HG03354 (cell line): ENCODE measurements around the gene PSTPIP1.
A peak's percentile ranks its signal among the peaks of the same experiment; 100 is the strongest.

Experiments
- ATAC-seq: cut with Tn5 transposase; IDR thresholded peaks from one replicate; pipeline ENCODE4 v1.9.1; 2021; ENCODE audit warnings: mild to moderate bottlenecking; ENCODE audit not compliant: unreplicated experiment, poor library complexity, severe bottlenecking

PSTPIP1 gene

GRCh38 chr15:76996076-76996525 is 1.2 kb downstream of the PSTPIP1 start:
- ATAC-seq = no peak

- no peak for ATAC-seq
Observed at GRCh38 chr15:76996526-76997401, 1.8 kb downstream of the PSTPIP1 start.

- no peak for ATAC-seq
Observed at GRCh38 chr15:76998663-76999285, 3.8 kb downstream of the PSTPIP1 start.

- ATAC-seq = no peak
Observed at GRCh38 chr15:76999996-77000395, 5.1 kb downstream of the PSTPIP1 start.

GRCh38 chr15:77001351-77001750 is 6.4 kb downstream of the PSTPIP1 start:
- ATAC-seq = no peak

GRCh38 chr15:77001966-77002365 is 7.0 kb downstream of the PSTPIP1 start:
- ATAC-seq = no peak

GRCh38 chr15:77002436-77002835 is 7.5 kb downstream of the PSTPIP1 start:
- no peak for ATAC-seq

GRCh38 chr15:77002954-77003912 is 8.3 kb downstream of the PSTPIP1 start:
- ATAC-seq = peak; percentile 73

- ATAC-seq = no peak
Observed at GRCh38 chr15:77004189-77004588, 9.3 kb downstream of the PSTPIP1 start.

GRCh38 chr15:77009176-77009575 is 14.2 kb downstream of the PSTPIP1 start:
- no peak for ATAC-seq

GRCh38 chr15:77009646-77010311 is 14.9 kb downstream of the PSTPIP1 start:
- ATAC-seq = no peak

- ATAC-seq = no peak
Observed at GRCh38 chr15:77010312-77010686, 15.4 kb downstream of the PSTPIP1 start.

- no peak for ATAC-seq
Observed at GRCh38 chr15:77010857-77011256, 15.9 kb downstream of the PSTPIP1 start.

- ATAC-seq = no peak
Observed at GRCh38 chr15:77012117-77012712, 17.3 kb downstream of the PSTPIP1 start.

GRCh38 chr15:77012868-77013267 is 17.9 kb downstream of the PSTPIP1 start:
- no peak for ATAC-seq

- peak; percentile 68 for ATAC-seq
Observed at GRCh38 chr15:77013776-77014131, 18.8 kb downstream of the PSTPIP1 start.

- ATAC-seq = peak; percentile 51
Observed at GRCh38 chr15:77014132-77015081, 19.5 kb downstream of the PSTPIP1 start.

GRCh38 chr15:77015646-77016320 is 20.9 kb downstream of the PSTPIP1 start:
- ATAC-seq = no peak
